GM18499 (cell line): ENCODE data around the gene EIF5.

ENCODE experiments used
- ATAC-seq: cut with Tn5 transposase; IDR thresholded peaks from one replicate; pipeline ENCODE4 v1.9.1; 2021; ENCODE audit warnings: moderate number of reproducible peaks; ENCODE audit not compliant: insufficient read depth, unreplicated experiment

The EIF5 gene

GRCh38 chr14:103308717-103309616, 25.1 kb upstream of the EIF5 start:
- no peak for ATAC-seq

- ATAC-seq = no peak
Measured at GRCh38 chr14:103310576-103311095, 23.4 kb upstream of the EIF5 start.

- no peak for ATAC-seq
Measured at GRCh38 chr14:103311171-103311997, 22.7 kb upstream of the EIF5 start.

GRCh38 chr14:103312006-103312635, 21.9 kb upstream of the EIF5 start:
- no peak for ATAC-seq

- no peak for ATAC-seq
Measured at GRCh38 chr14:103313704-103314103, 20.3 kb upstream of the EIF5 start.

DNA sequence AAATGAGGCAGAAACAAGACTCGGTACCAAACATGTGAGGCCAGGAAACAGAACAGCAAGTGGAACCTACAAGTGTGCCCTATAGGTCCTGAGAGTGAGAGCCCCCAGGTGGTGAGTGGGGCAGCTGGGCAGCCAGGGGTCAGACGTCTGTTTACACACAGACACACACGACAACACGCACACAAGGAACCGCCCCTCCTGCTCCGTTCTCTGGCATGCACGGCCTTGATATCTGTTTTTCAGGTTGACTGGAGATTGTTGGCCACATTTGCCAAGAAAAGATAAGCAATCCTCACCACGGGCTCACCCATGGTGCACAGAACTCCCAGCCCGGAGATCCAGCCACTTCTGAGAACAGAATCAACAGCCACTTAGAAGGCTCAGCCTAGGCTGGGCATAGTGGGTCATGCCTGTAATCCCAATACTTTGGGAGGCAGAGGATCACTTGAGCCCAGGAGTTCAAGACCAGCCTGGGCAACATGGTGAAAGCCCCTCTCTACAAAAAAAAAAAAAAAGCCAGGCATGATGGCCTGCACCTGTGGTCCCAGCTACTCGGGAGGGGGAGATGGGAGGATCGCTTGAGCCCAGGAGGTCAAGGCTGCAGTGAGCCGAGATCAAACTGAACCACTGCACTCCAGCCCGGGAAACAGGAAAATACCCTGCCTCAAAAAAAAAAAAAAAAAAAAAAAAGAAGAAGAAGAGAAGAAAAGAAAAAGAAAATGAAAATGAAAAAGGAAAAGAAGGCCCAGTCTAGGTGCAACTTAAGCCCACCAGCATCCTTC, 19.4 kb upstream of the EIF5 start:
- no peak for ATAC-seq

- ATAC-seq = no peak
Measured at GRCh38 chr14:103315351-103315911, 18.6 kb upstream of the EIF5 start.

DNA sequence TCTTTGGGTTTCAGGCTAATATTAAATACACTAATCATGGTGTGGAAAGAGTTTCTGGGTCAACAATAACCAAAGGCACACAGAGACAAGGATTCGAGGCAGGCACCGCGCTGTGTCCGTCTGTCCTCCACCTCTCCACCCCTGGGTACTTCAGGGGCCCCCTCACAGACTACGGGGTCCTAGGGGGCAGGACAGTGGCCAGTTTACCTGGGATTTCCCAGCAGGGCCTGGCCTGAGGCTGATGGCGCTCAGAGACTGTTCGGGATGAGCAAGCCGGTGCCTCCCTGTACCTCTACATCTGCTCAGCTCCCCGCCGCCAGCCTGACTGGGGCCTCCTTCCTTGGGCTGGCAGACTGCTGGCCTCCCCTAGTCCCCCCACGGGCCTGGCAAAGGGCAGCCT, 18.1 kb upstream of the EIF5 start:
- ATAC-seq = no peak

GRCh38 chr14:103316721-103317121, 17.3 kb upstream of the EIF5 start:
- no peak for ATAC-seq

GRCh38 chr14:103317251-103317650, 16.8 kb upstream of the EIF5 start:
- no peak for ATAC-seq

DNA sequence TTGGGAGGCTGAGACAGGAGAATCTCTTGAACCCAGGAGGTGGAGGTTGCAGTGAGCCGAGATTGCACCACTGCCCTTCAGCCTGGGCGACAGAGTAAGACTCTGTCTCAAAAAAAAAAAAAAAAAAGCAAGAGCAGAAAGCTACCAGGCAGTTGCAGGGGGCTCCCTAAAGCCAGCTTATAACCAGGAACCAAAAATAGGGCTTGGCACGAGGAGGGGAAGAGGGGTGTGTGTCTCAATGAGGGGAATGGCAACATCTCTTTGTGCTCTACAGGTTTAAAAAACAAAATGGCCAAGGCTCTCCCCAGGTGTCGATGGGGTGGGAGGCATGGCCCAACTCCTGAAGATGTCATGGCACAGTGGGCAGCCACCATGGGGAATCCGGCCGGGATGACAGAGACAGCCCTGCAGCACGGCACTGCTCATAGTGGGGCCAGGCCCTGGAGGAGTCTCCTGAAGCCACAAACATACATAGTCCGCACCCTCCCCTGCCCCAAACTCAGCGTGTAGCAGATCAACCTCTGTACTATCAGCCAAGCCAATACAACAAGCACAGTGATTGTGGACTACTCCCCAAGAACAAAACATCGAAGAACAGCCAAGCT, 16.0 kb upstream of the EIF5 start:
- ATAC-seq = no peak

DNA sequence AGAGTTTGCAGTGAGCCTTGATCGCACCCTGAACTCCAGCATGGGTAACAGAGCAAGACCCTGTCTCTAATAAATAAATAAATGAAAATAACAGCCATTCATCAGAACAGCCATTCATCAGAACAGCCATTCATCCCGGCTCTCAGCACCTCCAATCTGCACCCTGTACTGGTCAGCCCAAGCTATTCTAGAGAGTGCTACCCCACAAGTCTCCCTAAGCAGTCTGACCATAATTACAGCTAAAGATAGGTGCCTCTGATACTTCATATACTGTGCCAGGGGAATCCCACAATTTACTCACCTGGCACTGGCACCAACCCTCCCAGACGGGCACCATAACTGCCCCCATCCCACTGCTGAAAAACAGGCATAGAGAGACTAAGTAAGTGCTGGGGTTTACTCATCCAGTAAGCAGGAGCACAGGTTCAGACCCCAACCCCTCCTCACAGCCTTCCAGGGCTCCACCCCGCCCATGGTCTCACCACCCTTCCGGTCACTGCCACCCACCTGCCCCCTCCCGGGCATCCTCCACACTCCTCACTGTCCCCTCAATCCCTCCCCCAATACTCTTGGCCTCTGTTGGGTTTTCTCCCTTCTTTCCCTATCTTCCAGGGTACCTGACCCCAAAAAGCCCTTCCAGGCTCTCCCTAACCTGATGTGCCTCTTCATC, 15.2 kb upstream of the EIF5 start:
- no peak for ATAC-seq

DNA sequence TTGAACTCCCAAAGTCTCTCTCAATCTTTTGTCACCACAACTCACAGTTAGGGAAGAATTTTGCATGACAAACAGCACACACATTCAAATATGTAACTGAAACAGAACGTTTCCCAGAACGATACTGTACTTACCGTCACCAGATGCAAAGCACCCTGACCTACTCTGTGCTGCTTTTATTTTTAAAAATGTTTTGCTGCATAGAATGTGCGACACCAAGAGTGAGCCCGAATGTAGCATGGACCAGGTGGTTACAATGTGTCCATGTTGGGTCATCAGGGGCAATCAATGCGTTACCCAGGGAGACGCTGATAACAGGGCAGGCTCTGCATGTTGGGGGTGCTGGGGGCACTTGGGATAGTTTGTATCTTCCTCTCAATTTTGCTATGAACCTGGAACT, 14.6 kb upstream of the EIF5 start:
- ATAC-seq = peak; percentile 46

- no peak for ATAC-seq
Measured at GRCh38 chr14:103326078-103326477, 8.0 kb upstream of the EIF5 start.

- no peak for ATAC-seq
Measured at GRCh38 chr14:103328941-103329340, 5.1 kb upstream of the EIF5 start.

- no peak for ATAC-seq
Measured at GRCh38 chr14:103329401-103330347, 4.4 kb upstream of the EIF5 start.

DNA sequence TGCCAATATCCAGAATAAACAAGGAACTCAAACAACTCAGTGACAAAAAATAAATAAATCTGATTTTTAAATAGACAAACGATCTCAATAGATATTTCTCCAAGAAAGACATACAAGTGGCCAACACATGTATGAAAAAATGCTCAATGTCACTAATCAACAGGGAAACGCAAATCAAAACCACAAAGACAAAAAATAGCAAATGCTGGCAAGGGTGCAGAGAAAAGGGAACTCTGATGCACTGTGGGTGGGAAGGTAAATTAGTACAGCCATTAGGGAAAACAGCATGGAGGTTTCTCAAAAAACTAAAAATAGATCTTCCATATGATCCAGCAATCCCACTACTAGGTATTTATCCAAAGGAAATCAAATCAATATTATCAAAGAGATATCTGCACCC, 3.5 kb upstream of the EIF5 start:
- no peak for ATAC-seq
